IPS-15b (cell line): ENCODE results near the gene FETUB.
A peak's percentile ranks its signal among the peaks of the same experiment; 100 is the strongest.

Experiments used
- H3K27me3 ChIP-seq: one replicate; pipeline ENCODE4 v1.6.1; 2013; ENCODE audit warnings: low read length; ENCODE audit not compliant: control insufficient read depth, insufficient read depth
- H3K36me3 ChIP-seq: one replicate; pipeline ENCODE4 v1.6.1; 2013; ENCODE audit warnings: low read length; ENCODE audit not compliant: control insufficient read depth, insufficient read depth
- H3K4me1 ChIP-seq: one replicate; pipeline ENCODE4 v1.6.1; 2013; ENCODE audit warnings: mild to moderate bottlenecking, low read length; ENCODE audit not compliant: control insufficient read depth, insufficient read depth
- H3K4me3 ChIP-seq: one replicate; pipeline ENCODE4 v1.5.1; 2013; ENCODE audit warnings: low read depth, low read length
- H3K9ac ChIP-seq: one replicate; pipeline ENCODE4 v1.6.1; 2013; ENCODE audit warnings: low read depth, mild to moderate bottlenecking, low read length
- H3K9me3 ChIP-seq: one replicate; pipeline ENCODE4 v1.6.1; 2013; ENCODE audit warnings: mild to moderate bottlenecking, low read length; ENCODE audit not compliant: control insufficient read depth, insufficient read depth

The FETUB gene

GRCh38 chr3:186639778-186640472 lies at the start of gene FETUB:
FETUB (plus strand) TSS chr3:186640399; CDS start chr3:186640461, 62 bp downstream.
- Histone ChIP-seq H3K36me3 (no peaks in the 10 kb centered on the region), H3K4me3 (no peak within 1 kb of the TSS), H3K27me3 (no peaks in the 10 kb centered on the region), H3K4me1 (peaks cover 12% of the 10 kb centered on the region), H3K9me3 (no peaks in the 10 kb centered on the region), H3K9ac (no peak within 1 kb of the TSS)

DNA sequence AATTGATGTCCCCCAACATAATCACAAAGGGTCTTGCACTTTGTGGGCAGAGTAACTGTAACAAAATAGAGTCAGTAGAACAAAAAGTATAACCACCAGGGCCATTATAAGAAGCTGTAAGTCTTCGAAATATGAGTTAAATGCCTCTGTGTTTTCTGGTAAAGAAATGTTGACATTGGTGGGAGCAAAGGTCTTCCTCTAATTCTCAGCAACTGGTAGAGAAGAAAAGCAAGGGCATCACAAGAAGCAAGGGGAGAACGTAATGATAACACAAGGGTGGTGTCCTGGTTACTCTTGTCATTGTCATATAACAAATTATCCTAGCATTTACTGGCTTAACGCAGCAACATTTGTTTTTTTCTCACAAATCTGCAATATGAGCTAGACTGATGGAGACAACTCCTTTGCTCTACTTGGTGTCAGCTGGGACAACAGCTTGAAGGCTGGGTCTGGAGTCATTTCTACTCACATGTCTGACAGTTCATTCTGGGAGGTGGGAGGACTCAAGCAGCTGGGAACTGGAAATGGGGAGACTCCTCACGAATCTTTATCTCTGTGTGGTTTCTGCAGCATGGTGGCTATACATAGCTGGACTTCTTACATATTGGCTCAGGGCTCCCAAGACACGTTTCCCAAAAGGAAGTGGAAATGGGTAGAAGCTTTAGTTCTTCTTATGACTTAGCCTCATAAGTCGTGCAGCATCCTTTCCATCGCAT lies 49.5 kb upstream of the FETUB start:
- Histone ChIP-seq H3K9ac (no peak overlapping the region), H3K4me1 (peaks cover 2% of the 10 kb centered on the region), H3K36me3 (no peaks in the 10 kb centered on the region), H3K4me3 (no peak overlapping the region), H3K27me3 (no peaks in the 10 kb centered on the region), H3K9me3 (no peaks in the 10 kb centered on the region)

- H3K9me3 ChIP-seq: no peaks in the 10 kb centered on the region
- no peak overlapping the region for H3K9ac ChIP-seq
- no peaks in the 10 kb centered on the region for H3K36me3 ChIP-seq
- H3K4me1 ChIP-seq: peaks cover 5% of the 10 kb centered on the region
- no peak overlapping the region for H3K4me3 ChIP-seq
- no peaks in the 10 kb centered on the region for H3K27me3 ChIP-seq
Measured at GRCh38 chr3:186592682-186593081, 47.5 kb upstream of the FETUB start.

- no peaks in the 10 kb centered on the region for H3K36me3 ChIP-seq
- H3K9ac ChIP-seq: no peak overlapping the region
- H3K9me3 ChIP-seq: no peaks in the 10 kb centered on the region
Measured at GRCh38 chr3:186593862-186594261, 46.3 kb upstream of the FETUB start.

GRCh38 chr3:186594591-186595113 lies 45.5 kb upstream of the FETUB start:
- no peak overlapping the region for H3K9ac ChIP-seq
- no peaks in the 10 kb centered on the region for H3K27me3 ChIP-seq
- no peaks in the 10 kb centered on the region for H3K36me3 ChIP-seq
- H3K4me1 ChIP-seq: peaks cover 5% of the 10 kb centered on the region
- H3K4me3 ChIP-seq: no peak overlapping the region
- H3K9me3 ChIP-seq: no peaks in the 10 kb centered on the region

More at GRCh38 chr3:186593862-186594261, 46.3 kb upstream of the FETUB start:
- Histone ChIP-seq H3K27me3 (no peaks in the 10 kb centered on the region), H3K4me1 (peaks cover 5% of the 10 kb centered on the region), H3K4me3 (no peak overlapping the region)

GRCh38 chr3:186596568-186597287 lies 43.5 kb upstream of the FETUB start:
- H3K27me3 ChIP-seq: no peaks in the 10 kb centered on the region
- H3K9me3 ChIP-seq: no peaks in the 10 kb centered on the region
- H3K4me3 ChIP-seq: peak overlapping the region; percentile 26
- H3K4me1 ChIP-seq: peaks cover 5% of the 10 kb centered on the region
- H3K9ac ChIP-seq: no peak overlapping the region
- no peaks in the 10 kb centered on the region for H3K36me3 ChIP-seq

GRCh38 chr3:186598108-186598784 lies 42.0 kb upstream of the FETUB start:
- Histone ChIP-seq H3K36me3 (no peaks in the 10 kb centered on the region), H3K4me3 (no peak overlapping the region), H3K4me1 (peaks cover 5% of the 10 kb centered on the region), H3K9ac (no peak overlapping the region), H3K9me3 (no peaks in the 10 kb centered on the region), H3K27me3 (no peaks in the 10 kb centered on the region)

DNA sequence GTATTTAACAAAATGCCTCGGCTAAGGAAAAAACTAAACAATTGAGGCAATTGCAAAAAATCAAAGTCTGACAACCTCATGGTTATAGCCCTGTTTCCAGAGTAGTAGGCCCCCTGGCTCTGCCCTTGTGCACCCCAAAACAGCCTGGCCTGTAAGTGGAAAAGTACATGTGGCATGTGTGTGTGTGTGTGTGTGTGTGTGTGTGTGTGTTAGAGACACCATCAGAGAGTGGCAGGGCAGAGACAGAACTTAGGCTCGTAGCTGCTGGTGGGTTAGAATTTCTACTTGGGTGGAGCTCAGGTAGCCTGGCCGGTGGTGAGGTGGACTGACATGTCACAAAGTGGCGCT lies 41.4 kb upstream of the FETUB start:
- Histone ChIP-seq H3K9me3 (no peaks in the 10 kb centered on the region), H3K9ac (no peak overlapping the region), H3K4me1 (peaks cover 5% of the 10 kb centered on the region), H3K4me3 (no peak overlapping the region), H3K27me3 (no peaks in the 10 kb centered on the region), H3K36me3 (no peaks in the 10 kb centered on the region)

- H3K4me1 ChIP-seq: peaks cover 5% of the 10 kb centered on the region
- no peaks in the 10 kb centered on the region for H3K27me3 ChIP-seq
- no peak overlapping the region for H3K4me3 ChIP-seq
- no peaks in the 10 kb centered on the region for H3K9me3 ChIP-seq
- H3K36me3 ChIP-seq: no peaks in the 10 kb centered on the region
- no peak overlapping the region for H3K9ac ChIP-seq
Measured at GRCh38 chr3:186599142-186599784, 40.9 kb upstream of the FETUB start.

GRCh38 chr3:186599785-186600166 lies 40.4 kb upstream of the FETUB start:
- Histone ChIP-seq H3K9ac (no peak overlapping the region), H3K4me3 (no peak overlapping the region)

DNA sequence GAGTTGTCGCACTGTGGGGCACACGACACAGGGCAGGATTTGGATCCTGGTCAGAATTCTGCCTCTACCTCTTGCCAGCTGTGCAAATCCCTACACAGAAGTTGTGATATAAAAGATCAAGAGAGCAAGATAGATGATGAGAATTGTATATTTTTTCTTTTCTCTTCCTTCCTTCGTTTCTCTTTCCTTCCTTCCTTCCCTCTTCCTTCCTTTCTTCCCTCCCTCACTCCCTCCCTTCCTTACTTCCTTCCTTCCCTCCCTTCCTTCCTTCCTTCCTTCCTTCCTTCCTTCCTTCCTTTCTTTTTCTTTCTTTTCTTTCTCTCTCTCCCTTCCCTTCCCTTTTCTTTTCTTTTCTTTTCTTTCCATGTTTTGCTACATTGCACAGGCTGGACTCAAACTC lies 39.3 kb upstream of the FETUB start:
- Histone ChIP-seq H3K36me3 (no peaks in the 10 kb centered on the region), H3K9me3 (no peaks in the 10 kb centered on the region), H3K4me1 (peaks cover 4% of the 10 kb centered on the region), H3K27me3 (no peaks in the 10 kb centered on the region), H3K9ac (no peak overlapping the region), H3K4me3 (no peak overlapping the region)

More at GRCh38 chr3:186599785-186600166, 40.4 kb upstream of the FETUB start:
- Histone ChIP-seq H3K4me1 (peaks cover 4% of the 10 kb centered on the region), H3K9me3 (no peaks in the 10 kb centered on the region), H3K36me3 (no peaks in the 10 kb centered on the region), H3K27me3 (no peaks in the 10 kb centered on the region)
